GM20000 (cell line): ENCODE measurements around the gene PIAS1.
"Not testable (repeated sequence)": the region's sequence is repeated elsewhere in the genome, so short reads cannot be mapped to it uniquely, and the experiment has no call there.

Experiments
- DNase-seq: peaks from one replicate; pipeline ENCODE4 v3.0.0; 2012; ENCODE audit warnings: low spot score
- TF ChIP-seq, protein P1 (sequence below): IDR thresholded peaks from 2 replicates; pipeline ENCODE4 v1.5.1; 2012; ENCODE audit warnings: mild to moderate bottlenecking, control low read depth; ENCODE audit errors: extremely low read depth, missing control alignments

Gene PIAS1

DNA sequence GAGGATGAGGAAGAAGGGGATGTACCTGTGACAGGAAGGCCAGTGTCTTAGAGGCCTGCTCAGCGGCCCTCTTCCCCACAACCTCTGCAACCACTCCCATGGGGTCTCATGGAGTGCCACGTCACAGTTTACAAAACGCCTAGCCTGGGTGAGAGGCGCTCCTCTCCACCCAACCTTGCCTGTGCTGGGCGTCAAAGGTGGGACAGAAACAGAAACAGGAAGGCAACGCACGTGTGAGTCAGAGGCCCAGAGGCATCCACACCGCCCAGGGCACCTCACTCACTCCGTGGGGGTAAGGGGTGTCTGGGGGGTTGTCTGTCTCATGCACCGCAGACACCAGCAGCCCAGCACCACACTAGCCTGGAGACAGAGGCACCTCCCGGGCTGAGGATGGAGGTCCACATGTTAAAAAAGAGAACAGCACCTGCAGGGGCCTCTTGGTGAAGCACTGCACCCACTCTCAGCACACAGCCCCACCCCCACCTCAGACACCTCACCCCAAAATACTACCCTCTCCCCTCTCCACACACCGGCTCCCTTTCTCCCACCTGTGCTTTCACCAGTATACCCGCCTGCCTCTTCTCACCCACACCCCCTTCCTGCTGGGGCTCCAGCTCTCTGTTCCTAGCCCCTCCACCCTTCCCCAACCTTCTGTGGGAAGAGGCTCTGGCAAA is 155.8 kb downstream of the PIAS1 start:
- peak; percentile 64 for DNase-seq
- TF ChIP-seq, protein P1, sequence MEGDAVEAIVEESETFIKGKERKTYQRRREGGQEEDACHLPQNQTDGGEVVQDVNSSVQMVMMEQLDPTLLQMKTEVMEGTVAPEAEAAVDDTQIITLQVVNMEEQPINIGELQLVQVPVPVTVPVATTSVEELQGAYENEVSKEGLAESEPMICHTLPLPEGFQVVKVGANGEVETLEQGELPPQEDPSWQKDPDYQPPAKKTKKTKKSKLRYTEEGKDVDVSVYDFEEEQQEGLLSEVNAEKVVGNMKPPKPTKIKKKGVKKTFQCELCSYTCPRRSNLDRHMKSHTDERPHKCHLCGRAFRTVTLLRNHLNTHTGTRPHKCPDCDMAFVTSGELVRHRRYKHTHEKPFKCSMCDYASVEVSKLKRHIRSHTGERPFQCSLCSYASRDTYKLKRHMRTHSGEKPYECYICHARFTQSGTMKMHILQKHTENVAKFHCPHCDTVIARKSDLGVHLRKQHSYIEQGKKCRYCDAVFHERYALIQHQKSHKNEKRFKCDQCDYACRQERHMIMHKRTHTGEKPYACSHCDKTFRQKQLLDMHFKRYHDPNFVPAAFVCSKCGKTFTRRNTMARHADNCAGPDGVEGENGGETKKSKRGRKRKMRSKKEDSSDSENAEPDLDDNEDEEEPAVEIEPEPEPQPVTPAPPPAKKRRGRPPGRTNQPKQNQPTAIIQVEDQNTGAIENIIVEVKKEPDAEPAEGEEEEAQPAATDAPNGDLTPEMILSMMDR, result no peak

DNA sequence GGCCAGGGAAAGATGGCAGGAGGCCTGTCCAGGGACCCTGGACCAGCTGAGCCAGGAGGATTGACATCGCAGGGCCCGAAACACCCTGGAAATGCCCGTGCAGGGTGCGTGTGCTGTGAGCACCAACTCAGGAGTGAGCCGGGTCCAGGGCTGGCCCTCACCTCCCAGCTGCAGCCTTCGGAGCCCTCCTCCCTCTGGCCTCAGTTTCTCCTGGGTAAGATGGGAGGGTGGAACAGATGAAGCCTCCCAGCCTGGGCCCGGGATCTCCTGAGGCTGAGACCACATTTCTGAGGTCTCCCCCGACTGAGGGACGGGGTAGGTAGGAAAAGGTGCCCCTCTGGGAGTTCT is 156.3 kb downstream of the PIAS1 start:
- TF ChIP-seq, protein P1, result no peak
- DNase-seq, result no peak

DNA sequence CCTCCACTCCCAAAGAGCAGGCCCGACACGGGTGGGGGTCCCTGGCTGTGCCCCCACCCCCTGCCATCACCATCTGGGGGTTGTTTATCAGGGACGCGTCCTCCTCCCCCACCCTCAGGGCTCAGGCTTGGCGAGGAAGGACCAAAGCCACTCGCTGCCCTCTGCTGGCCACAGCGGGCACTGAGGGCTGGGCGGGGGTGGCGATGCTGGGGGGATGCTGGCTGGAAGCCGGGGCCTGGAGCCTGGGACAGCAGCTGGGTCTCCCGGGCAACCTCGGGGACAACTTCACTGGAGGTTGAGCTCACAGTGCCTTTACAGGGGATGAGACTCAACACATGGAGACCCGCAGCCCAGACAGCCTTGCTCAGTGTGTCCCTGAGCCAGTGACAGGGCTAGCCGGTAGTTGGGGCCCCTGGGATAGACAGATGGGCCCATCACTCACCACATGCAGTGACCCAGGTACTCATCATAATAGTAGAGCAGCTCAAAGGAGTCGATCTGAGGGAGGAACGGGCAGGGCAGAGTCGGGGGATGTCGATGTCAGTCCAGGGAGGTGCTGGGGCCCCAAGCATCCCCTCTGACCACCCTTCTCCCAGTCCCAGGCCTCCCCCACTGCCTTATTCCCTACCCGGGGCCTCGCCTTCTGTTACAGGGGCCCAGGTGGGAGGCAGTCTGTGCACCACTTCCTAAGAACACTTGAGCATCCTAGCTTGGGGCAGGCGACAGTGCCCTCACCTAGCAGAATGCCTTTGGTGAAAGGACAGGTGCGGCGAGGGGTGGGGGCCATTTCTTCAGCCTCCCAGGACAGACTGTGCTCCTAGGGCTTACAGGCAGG is 156.9 kb downstream of the PIAS1 start:
- peak; percentile 72 for DNase-seq
- TF ChIP-seq, protein P1, result peak; percentile 81

DNA sequence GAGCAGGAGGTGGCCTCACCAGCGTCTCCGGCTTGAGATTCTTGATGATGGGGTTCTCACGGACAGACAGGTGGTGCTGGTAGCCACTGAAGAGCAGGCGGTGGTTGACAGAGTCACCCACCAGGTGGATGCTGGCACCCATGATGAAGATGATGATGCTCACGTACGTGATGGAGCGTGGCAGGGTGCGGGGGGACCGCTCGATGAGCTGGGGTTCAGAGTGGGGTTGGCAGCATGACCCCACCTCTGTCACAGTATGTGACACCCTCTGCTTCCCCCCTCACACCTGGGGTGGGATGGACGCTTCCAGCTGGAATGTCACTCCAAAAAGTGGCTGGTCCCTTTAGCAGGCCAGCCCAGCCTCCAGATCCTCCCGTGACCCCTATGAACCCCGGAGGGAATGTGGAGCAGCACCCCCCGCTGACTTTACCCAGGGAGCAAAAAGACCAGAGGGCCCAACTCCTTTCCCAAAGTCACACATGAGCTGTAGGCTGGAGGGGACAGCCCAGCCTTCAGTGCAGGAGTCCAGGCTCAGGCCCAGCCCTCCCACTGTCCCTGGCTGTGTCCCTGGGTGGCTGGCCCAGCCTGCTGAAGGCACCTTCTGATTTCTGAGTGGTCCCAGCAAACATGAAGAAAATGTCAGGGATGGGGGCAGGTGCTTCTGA is 157.7 kb downstream of the PIAS1 start:
- no peak for DNase-seq
- TF ChIP-seq, protein P1, result no peak

DNA sequence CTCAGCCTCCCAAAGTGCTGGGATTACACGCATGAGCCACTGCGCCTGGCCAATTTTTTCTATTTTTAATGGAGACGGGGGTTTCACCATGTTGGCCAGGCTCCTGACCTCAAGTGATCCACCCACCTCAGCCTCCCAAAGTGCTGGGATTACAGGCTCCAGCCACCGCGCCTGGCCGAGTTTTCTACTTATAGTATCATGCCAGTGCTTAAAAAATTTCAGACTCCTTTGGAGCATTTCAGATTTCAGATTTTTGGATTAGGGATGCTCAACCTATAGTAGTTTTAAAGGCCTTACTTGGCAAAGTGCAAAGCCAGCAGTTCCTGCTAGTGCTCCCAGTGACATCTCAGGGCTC is 159.4 kb downstream of the PIAS1 start:
- DNase-seq, result not testable (repeated sequence)

DNA sequence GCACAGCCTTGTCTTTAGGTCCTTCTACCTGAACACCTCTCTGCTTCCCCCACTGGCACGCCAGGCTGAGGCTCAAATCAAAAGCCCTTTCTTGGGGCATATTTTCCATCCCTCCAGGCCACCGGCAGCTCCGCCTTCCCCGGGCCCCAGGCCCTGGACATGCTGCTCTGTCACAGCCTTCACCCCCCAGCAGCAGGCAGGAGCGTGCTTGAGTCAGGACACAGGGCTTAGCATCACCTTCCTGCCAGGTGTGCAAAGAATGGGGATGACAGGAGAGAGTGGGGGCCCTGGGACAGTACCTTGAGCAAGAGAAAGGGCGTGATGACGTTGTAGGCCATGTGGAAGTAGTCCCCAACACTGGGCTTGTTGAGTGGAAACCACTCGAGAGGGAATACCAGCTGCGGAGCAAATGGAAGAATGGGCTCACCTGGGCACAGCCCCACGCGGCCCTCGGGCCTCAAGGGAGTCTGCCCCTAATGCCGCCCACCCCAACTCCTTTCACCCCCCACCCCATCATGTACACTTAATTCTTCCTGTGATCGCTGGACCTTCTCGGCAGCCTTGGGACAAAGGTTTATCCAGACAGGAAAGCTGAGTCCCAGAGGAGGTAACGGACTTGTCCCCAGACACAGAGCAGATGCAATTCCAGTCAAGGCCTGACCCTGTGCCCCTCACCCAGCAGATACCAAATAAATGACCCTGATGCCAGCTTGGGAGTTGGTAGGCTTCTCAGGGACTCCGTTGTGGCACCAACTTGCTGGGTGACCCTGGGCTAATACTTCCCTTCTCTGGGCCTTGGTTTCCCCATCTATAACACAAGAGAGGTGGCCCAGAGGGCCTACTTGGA is 160.1 kb downstream of the PIAS1 start:
- TF ChIP-seq, protein P1, result no peak
- no peak for DNase-seq

DNA sequence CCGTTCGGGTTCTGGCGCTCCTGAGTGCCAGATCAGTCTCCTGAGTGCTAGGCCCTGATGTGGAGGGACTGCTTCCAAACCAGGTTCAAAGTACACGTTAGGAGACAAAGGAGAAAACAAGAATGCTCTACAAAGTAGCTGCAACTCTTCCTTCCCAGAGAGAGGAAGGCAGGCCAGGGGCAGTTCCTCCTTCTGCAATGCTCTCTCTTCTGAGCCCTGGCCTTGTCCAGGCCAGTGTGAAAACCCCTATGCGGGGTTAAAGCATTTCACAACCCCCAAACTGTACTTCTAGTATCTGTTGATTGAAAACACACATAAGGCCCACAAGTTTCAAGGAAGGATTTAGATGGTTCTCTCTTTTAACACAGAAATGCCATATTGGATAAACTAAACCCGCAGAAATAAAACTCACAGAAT is 160.7 kb downstream of the PIAS1 start:
- TF ChIP-seq, protein P1, result no peak
- DNase-seq, result no peak
